HepG2 (cell line): ENCODE results near the gene RNMT. TPM values are rescaled to one million over a fixed set of nuclear protein-coding genes. Genes with fewer than 3 reads are reported as not detected.

Experiments
- ATAC-seq: fragments of 200-7000 bp; cut with Tn5 transposase; 3 replicates; pipeline ENCODE4 v1.9.1; 2020; ENCODE audit warnings: mild to moderate bottlenecking, moderate library complexity
- BruUV-seq: library from RNA; stranded (reverse); fragments of 400-500 nt; replicated peaks from 2 replicates; lab custom pipeline; 2021; lab: Mats Ljungman, UMichigan
- CTCF ChIA-PET: fragments of 300-600 bp; formaldehyde crosslinking; extraction: SDS; loops from one replicate; lab custom pipeline; 2021; ENCODE audit warnings: low total read pairs, inconsistent platforms, low intra/inter-chr PET ratio; lab: Yijun Ruan, JAX
- POLR2A ChIA-PET: fragments of 350-600 bp; sonication (Branson Sonifier 250); formaldehyde crosslinking; loops from one replicate; lab custom pipeline; 2020; ENCODE audit warnings: antibody characterized with exemption, inconsistent platforms; lab: Yijun Ruan, JAX
- DNase-seq: peaks from one replicate; pipeline ENCODE4 v3.0.0-alpha.2; 2015; ENCODE audit warnings: low spot score
- FAIRE-seq: peaks from 3 replicates; lab custom pipeline; 2011; peaks lifted over from hg19 to GRCh38; lab: Jason Lieb, UNC
- H2AFZ ChIP-seq: one replicate; pipeline ENCODE4 v1.6.1; 2011; ENCODE audit warnings: low read length, inconsistent platforms
- H3K27ac ChIP-seq: fragments of 300-600 bp; 3 replicates; pipeline ENCODE4 v1.8.0; 2011; ENCODE audit warnings: mixed run types, mild to moderate bottlenecking, mixed read lengths, low read length, inconsistent platforms; ENCODE audit not compliant: insufficient read depth; ENCODE audit errors: extremely low read length
- H3K27me3 ChIP-seq, 2 experiments: fragments of 200-600 bp in 1 of 2; 2 replicates in 1 of 2; 3 replicates in 1 of 2; pipeline versions ENCODE4 v1.6.0 to v1.8.0; 2011; ENCODE audit warnings: low read length in 2 of 2, mild to moderate bottlenecking in 2 of 2, moderate library complexity in 2 of 2, inconsistent platforms in 1 of 2; ENCODE audit not compliant: insufficient read depth in 2 of 2, control insufficient read depth in 1 of 2
- H3K36me3 ChIP-seq, 2 experiments: fragments of 200-600 bp in 1 of 2; replicated peaks in 1 of 2; 2 replicates in 1 of 2; 3 replicates in 1 of 2; pipeline versions ENCODE4 v1.5.1 to v1.8.0; 2011; ENCODE audit warnings: low read length in 2 of 2, inconsistent platforms in 1 of 2; ENCODE audit not compliant: insufficient read depth in 2 of 2, control insufficient read depth in 1 of 2
- H3K4me1 ChIP-seq: 2 replicates; pipeline ENCODE4 v1.5.1; 2012; ENCODE audit warnings: low read length, inconsistent platforms; ENCODE audit not compliant: insufficient read depth
- H3K4me2 ChIP-seq: 2 replicates; pipeline ENCODE4 v1.6.0; 2011; ENCODE audit warnings: low read depth, low read length, inconsistent platforms
- H3K4me3 ChIP-seq, 3 experiments: fragments of 200-600 bp in 1 of 3; sonication (generic), shearing (Covaris generic) in 1 of 3; replicated peaks in 1 of 3; 2 replicates each; pipeline ENCODE4 v1.5.1; 2011 to 2016; ENCODE audit warnings: low read length in 3 of 3, inconsistent platforms in 2 of 3, low read depth in 2 of 3, mild to moderate bottlenecking in 2 of 3, control low read depth in 1 of 3, mixed read lengths in 1 of 3; ENCODE audit not compliant: insufficient read depth in 1 of 3
- H3K79me2 ChIP-seq: one replicate; pipeline ENCODE4 v1.6.1; 2011; ENCODE audit warnings: low read length, inconsistent platforms; ENCODE audit not compliant: insufficient read depth
- H3K9ac ChIP-seq: 2 replicates; pipeline ENCODE4 v1.6.0; 2011; ENCODE audit warnings: mild to moderate bottlenecking, low read depth, low read length, inconsistent platforms; ENCODE audit not compliant: insufficient read depth
- H3K9me3 ChIP-seq: 2 replicates; pipeline ENCODE4 v1.5.1; 2012; ENCODE audit warnings: mild to moderate bottlenecking, low read length
- H4K20me1 ChIP-seq: 2 replicates; pipeline ENCODE4 v1.6.0; 2011; ENCODE audit warnings: inconsistent platforms, mild to moderate bottlenecking, low read length, moderate library complexity; ENCODE audit not compliant: insufficient read depth
- CREM ChIP-seq, 2 experiments: sonication (generic) in 1 of 2; formaldehyde crosslinking in 1 of 2; IDR thresholded peaks; 2 replicates each; pipeline versions ENCODE4 v1.4.0 to v1.6.1; 2016 to 2020; ENCODE audit warnings: antibody characterized with exemption in 1 of 2, mild to moderate bottlenecking in 1 of 2, missing genetic modification reagents in 1 of 2
- EED ChIP-seq: sonication (generic); formaldehyde crosslinking; IDR thresholded peaks from 2 replicates; pipeline ENCODE4 v1.5.0; 2020; ENCODE audit warnings: mild to moderate bottlenecking, missing genetic modification reagents
- FOXP4 ChIP-seq: sonication (generic); formaldehyde crosslinking; IDR thresholded peaks from 2 replicates; pipeline ENCODE4 v1.4.0; 2020; ENCODE audit warnings: missing genetic modification reagents
- HDAC1 ChIP-seq: sonication (generic); formaldehyde crosslinking; IDR thresholded peaks from 2 replicates; pipeline ENCODE4 v1.5.1; 2020; ENCODE audit warnings: mild to moderate bottlenecking, missing genetic modification reagents
- KAT2B ChIP-seq: fragments of 150-350 bp; IDR thresholded peaks from 2 replicates; pipeline ENCODE4 v1.6.1; 2014; ENCODE audit warnings: low read depth, low read length, borderline replicate concordance
- MLLT10 ChIP-seq: sonication (generic); formaldehyde crosslinking; IDR thresholded peaks from 2 replicates; pipeline ENCODE4 v1.4.0; 2020; ENCODE audit warnings: missing genetic modification reagents
- MXD3 ChIP-seq: IDR thresholded peaks from 2 replicates; pipeline ENCODE4 v1.6.1; 2016; ENCODE audit warnings: mild to moderate bottlenecking, missing biosample characterization, missing genetic modification reagents
- NCOA1 ChIP-seq: sonication (generic); formaldehyde crosslinking; IDR thresholded peaks from 2 replicates; pipeline ENCODE4 v1.9.0; 2021; ENCODE audit warnings: missing genetic modification reagents
- RERE ChIP-seq: IDR thresholded peaks from 2 replicates; pipeline ENCODE4 v1.6.1; 2016; ENCODE audit warnings: low read depth, missing genetic modification reagents, missing compliant biosample characterization
- RFXANK ChIP-seq: IDR thresholded peaks from 2 replicates; pipeline ENCODE4 v1.6.1; 2016
- SIX1 ChIP-seq: sonication (generic); formaldehyde crosslinking; IDR thresholded peaks from 2 replicates; pipeline ENCODE4 v1.4.0; 2020; ENCODE audit warnings: missing genetic modification reagents, borderline replicate concordance
- TIGD3 ChIP-seq: sonication (generic); formaldehyde crosslinking; IDR thresholded peaks from 2 replicates; pipeline ENCODE4 v1.5.1; 2020; ENCODE audit warnings: mild to moderate bottlenecking, missing genetic modification reagents, borderline replicate concordance
- ZBTB21 ChIP-seq: sonication (generic); formaldehyde crosslinking; IDR thresholded peaks from 2 replicates; pipeline ENCODE4 v1.4.0; 2020; ENCODE audit warnings: missing genetic modification reagents
- ZNF296 ChIP-seq: sonication (generic); formaldehyde crosslinking; conservative IDR thresholded peaks from 2 replicates; pipeline ENCODE4 v1.5.0; 2020; ENCODE audit warnings: mild to moderate bottlenecking, missing genetic modification reagents
- ZNF562 ChIP-seq: sonication (generic); formaldehyde crosslinking; IDR thresholded peaks from 2 replicates; pipeline ENCODE4 v1.8.0; 2022; ENCODE audit warnings: missing genetic modification reagents, borderline replicate concordance
- ZNF567 ChIP-seq: sonication (generic); formaldehyde crosslinking; IDR thresholded peaks from 2 replicates; pipeline ENCODE4 v1.8.1; 2023; ENCODE audit warnings: mild to moderate bottlenecking, missing genetic modification reagents, borderline replicate concordance
- ZNF740 ChIP-seq: sonication (generic); formaldehyde crosslinking; IDR thresholded peaks from 2 replicates; pipeline ENCODE4 v1.4.0; 2020; ENCODE audit warnings: missing genetic modification reagents
- WGBS: methylation state at CpG from one replicate; pipeline ENCODE4 v1.1.6; 2017; ENCODE audit warnings: low lambda C conversion rate; 5-methylcytosine and 5-hydroxymethylcytosine counted together
- in situ Hi-C: cut with HindIII; loops from 2 replicates; pipeline ENCODE4 v1.10.0; 2017; ENCODE audit warnings: low pct_unique_long_range_greater_than_20kb; ENCODE audit not compliant: extremely low pct_ligation_motif_present
- intact Hi-C: fragments of 100-400 bp; cut with micrococcal nuclease; formaldehyde crosslinking; loops from one replicate; pipeline ENCODE4 v1.10.0; 2022; ENCODE audit not compliant: unreplicated experiment
- polyA plus RNA-seq, 8 experiments: library from polyadenylated mRNA; depleted of rRNA in 3 of 8; stranded (reverse) in 7 of 8; unstranded in 1 of 8; fragments of >200 nt; fragmentation: Illumina TruSeq in 4 of 8; extraction: Trizol in 4 of 8; gene quantifications; 2 replicates each; pipeline versions ENCODE4 v1.2.1 to v1.2.3, GENCODE V29; 2011 to 2016; ENCODE audit warnings: low read depth in 4 of 8, missing spikeins in 1 of 8, mixed read lengths in 1 of 8; ENCODE audit not compliant: insufficient read depth in 1 of 8
- total RNA-seq, 5 experiments: library from RNA; depleted of rRNA; stranded (reverse); fragments of >200 nt; fragmentation: Illumina TruSeq; extraction: Trizol; gene quantifications; 2 replicates each; pipeline ENCODE4 v1.2.3, GENCODE V29; 2016; ENCODE audit warnings: low read depth in 1 of 5

RNMT gene
- total and polyA plus RNA-seq, 2 of the 13 experiments (the other 11 are each of a cell fraction or from before 2014, with no cell fraction given) = 22.9 to 24.4 TPM

GRCh38 chr18:13804305-13804704 is 77.8 kb downstream of the RNMT start:
- intact Hi-C loops (loop anchor here (5.0 kb wide), 1 partner anchor 247 kb away; no protein-coding TSS in a partner anchor), in situ Hi-C loops (no loop called here)
- Histone ChIP-seq H4K20me1 (no peaks in the 10 kb centered on the region), H3K9ac (no peak overlapping the region), H3K4me1 (peaks cover 10% of the 10 kb centered on the region), H3K36me3 (no peaks in the 10 kb centered on the region), H2AFZ (no peak overlapping the region), H3K4me2 (no peak overlapping the region), H3K79me2 (no peaks in the 10 kb centered on the region), H3K27ac (no peak overlapping the region), H3K9me3 (no peaks in the 10 kb centered on the region), H3K27me3 (peaks cover 1 to 13% of the 10 kb centered on the region in 2 experiments; a peak in 3 of 5 replicates), H3K4me3 (no peak overlapping the region)
- 49% methylated on average over 4 of the region's 4 CpGs for WGBS
- CTCF ChIA-PET = no interaction called here
- POLR2A ChIA-PET = no interaction called here
- FAIRE-seq (no peak), ATAC-seq (no peak), DNase-seq (no peak)
- BruUV-seq = no TSS peak
- TF ChIP-seq MLLT10 (CRISPR knock-in tag) (no peak), TIGD3 (CRISPR knock-in tag) (no peak), RFXANK (CRISPR knock-in tag) (no peak), HDAC1 (CRISPR knock-in tag) (no peak), NCOA1 (CRISPR knock-in tag) (no peak), ZNF296 (CRISPR knock-in tag) (no peak), EED (CRISPR knock-in tag) (no peak), ZNF740 (CRISPR knock-in tag) (no peak), FOXP4 (CRISPR knock-in tag) (no peak), KAT2B (no peak), ZNF562 (CRISPR knock-in tag) (no peak), CREM (IDR thresholded peaks at IDR 0.05) (no peak), CREM (CRISPR knock-in tag; IDR thresholded peaks at IDR 0.05) (no peak), RERE (no peak), ZBTB21 (CRISPR knock-in tag) (no peak), SIX1 (CRISPR knock-in tag) (no peak), MXD3 (CRISPR knock-in tag) (no peak), ZNF567 (CRISPR knock-in tag) (no peak)
